ENCODE results near the gene KDM4B.
A peak's percentile ranks its signal among the peaks of the same experiment; 100 is the strongest.

KDM4B gene

DNA sequence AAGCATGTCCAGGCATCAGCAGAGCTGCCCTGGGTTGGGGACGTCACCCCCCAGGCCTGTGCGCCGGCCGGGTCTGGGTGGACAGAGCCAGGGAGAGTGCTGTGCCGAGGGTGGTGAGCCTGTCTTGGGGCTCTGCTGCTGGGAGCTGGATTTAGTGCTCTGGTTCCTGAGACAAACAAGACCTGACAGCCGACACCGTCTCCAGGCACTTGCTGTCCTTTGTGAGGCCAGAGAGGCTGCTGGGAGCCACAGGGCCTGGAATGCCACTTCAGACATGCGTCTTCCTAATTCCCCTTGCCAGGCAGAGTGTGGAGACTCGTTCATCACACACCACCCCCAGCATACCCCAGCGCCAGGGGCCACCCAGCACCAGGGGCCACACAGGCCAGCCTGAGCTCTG is 165.8 kb downstream of the KDM4B start:
- no peak for DNase-seq (ENCODE audit: low read depth in 2 of 2)

DNA sequence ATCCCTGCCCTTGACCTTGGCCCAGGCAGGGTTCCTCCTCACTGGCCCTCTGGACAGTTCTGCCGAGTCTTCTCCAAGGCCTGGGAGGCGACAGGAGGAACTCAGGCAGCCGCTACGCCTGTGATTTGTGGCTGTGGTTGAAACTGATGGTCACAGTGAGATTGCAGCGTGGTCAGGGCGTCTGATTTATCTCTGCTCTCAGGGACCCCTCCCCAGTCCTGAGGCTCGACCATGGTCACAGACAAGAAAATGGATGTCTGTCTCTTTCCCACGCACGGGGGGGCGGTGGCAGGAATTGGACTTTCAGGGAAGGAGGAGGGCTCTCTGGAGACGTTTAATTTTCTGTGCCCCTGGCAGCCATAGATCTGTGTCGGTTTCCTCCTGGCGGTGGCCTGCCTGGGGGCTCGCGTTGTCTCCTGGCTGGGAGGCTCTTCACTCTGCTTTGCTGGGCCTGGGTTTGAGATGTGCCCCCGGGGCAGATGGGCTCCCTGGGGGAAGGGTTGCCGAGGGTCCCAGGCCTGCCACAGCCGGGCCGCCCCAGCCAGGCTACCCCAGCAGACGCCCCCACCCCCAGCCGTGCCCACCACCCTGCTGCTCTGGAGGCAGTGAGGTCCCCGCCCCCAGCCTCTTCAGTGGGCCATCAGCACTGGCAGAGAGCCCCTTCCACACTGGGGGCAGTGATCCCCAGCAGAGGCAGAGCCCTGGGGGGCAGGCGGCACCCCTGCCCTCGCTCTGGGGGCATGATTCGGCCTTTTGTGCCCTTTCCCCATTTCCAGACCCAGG is 167.4 kb downstream of the KDM4B start:
- no peak for DNase-seq (ENCODE audit: low read depth in 2 of 2)

DNA sequence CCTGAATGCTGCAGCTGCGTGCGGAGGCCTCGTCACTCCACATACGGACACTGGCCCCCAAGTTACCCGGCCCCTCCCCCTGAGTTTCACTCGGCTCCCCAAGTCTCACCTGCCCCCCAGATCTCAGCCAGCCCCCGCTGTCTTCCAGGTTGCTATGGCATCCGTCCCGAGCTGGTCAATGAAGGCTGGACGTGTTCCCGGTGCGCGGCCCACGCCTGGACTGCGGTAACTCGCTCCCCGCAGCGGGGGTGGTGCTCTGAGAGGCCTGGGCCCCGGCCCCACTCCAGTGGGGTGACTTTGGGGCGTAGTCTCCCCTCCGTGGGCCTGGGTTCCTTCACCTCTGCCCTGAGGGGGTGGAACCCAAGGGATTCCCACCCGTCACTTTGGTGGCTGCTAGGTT is 168.2 kb downstream of the KDM4B start:
- no peak for DNase-seq (ENCODE audit: low read depth in 2 of 2)

DNA sequence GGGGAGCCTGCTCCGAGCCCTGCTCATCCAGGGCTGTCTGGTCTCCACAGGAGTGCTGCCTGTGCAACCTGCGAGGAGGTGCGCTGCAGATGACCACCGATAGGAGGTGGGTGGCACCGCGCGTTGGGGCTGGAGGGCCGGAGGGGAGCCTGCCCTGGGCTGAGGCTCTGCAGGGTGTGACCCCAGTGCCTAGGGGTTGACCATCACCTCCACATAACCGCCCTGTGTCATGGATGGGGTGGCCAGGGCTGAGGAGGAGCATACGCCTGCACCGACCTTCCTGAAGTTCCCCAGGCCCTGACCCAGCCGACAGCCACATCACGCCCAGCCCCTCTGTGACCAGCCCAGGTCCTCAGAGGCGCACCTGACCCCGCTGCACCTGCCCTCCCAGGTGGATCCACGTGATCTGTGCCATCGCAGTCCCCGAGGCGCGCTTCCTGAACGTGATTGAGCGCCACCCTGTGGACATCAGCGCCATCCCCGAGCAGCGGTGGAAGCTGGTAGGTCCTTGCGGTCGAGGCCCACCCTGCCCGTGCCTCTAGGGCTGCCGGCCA is 168.7 kb downstream of the KDM4B start:
- no peak for DNase-seq (ENCODE audit: low read depth in 2 of 2)

GRCh38 chr19:5138606-5139582 is 170.0 kb downstream of the KDM4B start:
- peak; percentile 56 to 70 for DNase-seq (ENCODE audit: low read depth in 2 of 2)

DNA sequence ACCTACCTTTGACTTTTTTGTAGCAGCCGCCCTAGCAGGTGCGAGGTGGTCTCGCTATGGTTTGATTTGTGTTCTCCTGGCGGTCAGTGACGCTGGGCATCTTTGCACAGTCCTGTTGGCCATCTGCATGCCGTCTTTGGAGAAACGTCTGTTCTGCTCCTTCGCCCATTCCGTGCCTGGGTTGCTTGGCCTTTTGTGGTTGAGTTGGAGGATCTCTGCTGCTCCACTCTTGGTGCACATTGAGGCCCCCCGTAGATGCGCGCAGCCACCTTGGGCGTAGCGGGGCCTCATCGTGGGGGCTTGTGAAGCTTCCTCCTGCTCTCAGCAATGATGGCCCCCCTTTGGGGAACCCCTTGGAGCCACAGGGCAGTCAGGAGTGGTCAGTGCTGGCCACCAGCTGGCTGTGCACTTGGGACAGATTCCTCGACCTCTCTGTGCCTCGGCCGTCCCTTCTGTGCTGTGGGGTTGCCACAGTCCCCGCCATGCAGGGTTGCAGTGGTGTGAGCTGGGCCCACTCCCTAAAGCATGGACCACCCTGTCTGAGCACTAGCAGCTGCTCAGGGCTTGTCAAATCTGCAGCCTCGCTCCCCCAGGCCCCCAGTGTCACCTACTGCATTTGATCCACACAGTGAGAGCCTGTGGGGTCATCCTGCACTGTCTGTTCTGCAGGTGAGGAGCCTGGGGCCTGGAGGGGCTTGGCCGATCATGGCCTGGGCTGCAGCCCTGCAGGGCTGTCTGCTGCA is 170.8 kb downstream of the KDM4B start:
- no peak for DNase-seq (ENCODE audit: low read depth in 2 of 2)

- DNase-seq (ENCODE audit: low read depth in 2 of 2) = no peak
Measured at GRCh38 chr19:5141129-5141849, 172.4 kb downstream of the KDM4B start.

GRCh38 chr19:5141850-5142724 is 173.2 kb downstream of the KDM4B start:
- no peak for DNase-seq (ENCODE audit: low read depth in 2 of 2)

DNA sequence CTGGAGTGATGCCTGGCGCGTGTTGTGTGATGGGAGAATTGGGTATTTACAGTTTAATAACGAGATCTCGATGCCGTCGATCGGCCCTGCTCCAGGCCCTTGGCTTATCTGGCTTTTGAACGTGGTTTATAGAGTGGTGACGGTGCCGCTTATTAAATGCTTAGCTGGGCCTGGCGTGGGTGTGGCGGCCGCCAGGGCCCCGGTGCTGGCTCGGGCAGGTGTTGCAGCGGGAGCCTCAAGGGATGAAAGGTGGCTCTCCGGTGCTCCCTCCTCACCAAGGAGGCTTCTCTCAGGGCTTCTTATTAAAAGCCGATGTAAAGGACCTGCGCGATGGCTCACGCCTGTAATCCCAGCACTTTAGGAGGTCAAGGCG is 173.8 kb downstream of the KDM4B start:
- DNase-seq (ENCODE audit: low read depth in 2 of 2) = no peak

DNA sequence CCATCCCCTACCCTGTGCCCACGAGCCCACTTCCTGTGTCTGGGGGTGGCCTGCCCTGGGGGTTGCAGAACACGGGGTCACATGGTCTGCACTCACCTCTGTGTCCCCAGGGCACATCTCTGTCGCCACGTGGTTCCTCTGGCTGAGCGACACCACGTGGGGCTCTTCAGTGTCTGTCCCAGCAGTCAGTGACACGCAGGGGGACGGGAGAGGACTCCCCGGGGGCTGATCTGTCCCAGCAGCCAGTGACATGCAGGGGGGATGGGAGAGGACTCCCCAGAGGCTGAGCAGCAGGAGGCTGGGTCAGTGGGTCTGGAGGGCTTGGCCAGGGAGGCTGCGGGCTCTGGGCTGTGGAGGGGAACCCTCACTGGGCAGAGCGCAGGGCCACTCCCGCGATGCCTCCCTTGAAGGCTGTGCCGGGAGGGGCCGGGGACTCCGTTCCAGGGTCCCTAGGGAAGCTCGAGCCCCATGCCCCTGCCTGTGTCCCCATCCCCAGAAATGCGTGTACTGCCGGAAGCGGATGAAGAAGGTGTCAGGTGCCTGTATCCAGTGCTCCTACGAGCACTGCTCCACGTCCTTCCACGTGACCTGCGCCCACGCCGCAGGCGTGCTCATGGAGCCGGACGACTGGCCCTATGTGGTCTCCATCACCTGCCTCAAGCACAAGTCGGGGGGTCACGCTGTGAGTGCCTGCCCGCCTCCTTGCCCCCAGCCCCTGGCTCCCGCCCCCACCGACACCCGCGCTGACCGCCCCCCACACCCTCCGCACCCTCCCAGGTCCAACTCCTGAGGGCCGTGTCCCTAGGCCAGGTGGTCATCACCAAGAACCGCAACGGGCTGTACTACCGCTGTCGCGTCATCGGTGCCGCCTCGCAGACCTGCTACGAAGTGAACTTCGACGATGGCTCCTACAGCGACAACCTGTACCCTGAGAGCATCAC is 174.8 kb downstream of the KDM4B start:
- DNase-seq (ENCODE audit: low read depth in 2 of 2) = peak in 1 of 2 donors; percentile 20

GRCh38 chr19:5144545-5145179 is 175.7 kb downstream of the KDM4B start:
- no peak for DNase-seq (ENCODE audit: low read depth in 2 of 2)

DNA sequence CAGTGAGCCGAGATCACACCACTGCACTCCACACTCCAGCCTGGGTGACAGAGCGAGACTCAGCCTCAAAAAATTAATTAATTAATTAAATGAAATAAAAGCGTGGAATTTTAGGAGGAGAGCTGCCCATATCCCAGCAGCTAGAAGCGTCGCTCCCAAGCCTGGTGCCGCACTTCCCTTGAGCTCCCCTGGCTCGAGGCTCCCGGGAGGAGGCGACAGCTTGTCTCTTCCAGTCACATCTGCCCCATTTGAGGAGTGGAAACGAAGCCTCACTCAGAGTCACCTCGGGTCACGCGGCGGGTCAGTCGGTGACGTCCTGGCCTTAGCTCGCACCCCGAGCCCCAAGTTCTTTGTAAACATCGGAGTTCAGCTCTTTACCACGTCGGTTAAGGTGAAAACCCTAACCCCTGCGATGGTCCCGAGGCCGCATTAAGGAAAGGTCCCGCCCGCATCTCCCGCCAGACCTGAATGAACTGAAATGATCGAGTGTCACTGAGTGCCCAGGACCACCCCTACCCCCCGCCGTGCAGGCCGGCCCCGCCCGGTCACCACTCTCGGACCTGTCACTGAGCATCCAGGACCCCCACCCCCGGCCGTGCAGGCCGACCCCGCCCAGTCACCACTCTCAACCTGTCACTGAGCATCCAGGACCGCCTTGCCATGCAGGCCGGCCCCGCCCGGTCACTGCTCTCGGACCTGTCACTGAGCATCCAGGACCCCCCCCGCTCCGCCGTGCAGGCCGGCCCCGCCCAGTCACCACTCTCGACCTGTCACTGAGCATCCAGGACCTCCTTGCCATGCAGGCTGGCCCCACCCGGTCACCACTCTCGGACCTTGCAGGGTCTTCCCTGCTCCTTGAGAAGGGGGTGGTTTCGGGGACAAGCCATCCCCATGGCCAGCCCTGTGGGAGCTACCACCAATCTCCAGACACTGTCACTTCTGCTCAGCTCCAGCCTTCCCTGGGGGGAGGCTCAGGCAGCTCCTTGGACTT is 176.9 kb downstream of the KDM4B start:
- no peak for DNase-seq (ENCODE audit: low read depth in 2 of 2)

GRCh38 chr19:5147074-5147977 is 178.4 kb downstream of the KDM4B start:
- DNase-seq (ENCODE audit: low read depth in 2 of 2) = no peak

DNA sequence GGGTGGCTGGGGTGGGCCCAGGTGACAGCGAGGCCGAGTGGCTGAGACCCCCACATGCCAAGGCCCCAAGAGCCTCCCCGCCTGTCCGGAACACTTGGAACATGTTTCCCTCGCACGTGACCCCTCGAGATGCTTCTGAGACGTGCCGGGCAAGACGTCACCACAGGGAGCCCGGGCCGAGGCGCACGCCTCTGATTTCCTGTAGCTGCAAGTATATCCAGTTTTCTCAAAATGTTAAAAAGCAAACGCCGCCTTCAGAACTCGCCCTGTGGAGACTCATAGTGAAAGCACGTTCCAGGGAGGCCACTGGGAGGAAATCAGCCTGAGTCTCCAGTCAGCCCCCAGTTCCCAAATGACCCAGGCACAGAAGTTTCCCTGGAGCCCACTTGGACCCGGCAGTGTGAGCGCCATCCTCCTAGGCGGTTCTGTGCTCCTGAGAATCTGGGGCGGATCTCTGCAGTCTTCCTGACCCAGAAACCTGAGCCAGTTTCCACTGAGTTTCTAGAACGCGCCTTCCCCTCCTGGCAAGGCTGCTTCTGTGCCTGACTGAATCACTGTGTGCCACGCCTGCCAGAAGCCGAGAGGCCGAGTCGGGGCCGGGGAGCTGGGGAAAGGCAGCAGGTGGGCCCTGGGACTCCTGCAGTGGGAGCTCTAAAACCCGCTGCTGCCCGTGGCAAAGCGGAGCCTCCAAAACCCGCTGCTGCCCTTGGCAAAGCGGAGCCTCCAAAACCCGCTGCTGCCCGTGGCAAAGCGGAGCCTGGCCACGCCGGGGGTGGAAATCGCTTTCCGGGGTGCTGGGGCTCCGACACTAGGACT is 179.3 kb downstream of the KDM4B start:
- no peak for DNase-seq (ENCODE audit: low read depth in 2 of 2)

GRCh38 chr19:5148794-5149190 is 179.9 kb downstream of the KDM4B start:
- no peak for DNase-seq (ENCODE audit: low read depth in 2 of 2)
